ENCODE data around the gene GALNT5.

Gene GALNT5

DNA sequence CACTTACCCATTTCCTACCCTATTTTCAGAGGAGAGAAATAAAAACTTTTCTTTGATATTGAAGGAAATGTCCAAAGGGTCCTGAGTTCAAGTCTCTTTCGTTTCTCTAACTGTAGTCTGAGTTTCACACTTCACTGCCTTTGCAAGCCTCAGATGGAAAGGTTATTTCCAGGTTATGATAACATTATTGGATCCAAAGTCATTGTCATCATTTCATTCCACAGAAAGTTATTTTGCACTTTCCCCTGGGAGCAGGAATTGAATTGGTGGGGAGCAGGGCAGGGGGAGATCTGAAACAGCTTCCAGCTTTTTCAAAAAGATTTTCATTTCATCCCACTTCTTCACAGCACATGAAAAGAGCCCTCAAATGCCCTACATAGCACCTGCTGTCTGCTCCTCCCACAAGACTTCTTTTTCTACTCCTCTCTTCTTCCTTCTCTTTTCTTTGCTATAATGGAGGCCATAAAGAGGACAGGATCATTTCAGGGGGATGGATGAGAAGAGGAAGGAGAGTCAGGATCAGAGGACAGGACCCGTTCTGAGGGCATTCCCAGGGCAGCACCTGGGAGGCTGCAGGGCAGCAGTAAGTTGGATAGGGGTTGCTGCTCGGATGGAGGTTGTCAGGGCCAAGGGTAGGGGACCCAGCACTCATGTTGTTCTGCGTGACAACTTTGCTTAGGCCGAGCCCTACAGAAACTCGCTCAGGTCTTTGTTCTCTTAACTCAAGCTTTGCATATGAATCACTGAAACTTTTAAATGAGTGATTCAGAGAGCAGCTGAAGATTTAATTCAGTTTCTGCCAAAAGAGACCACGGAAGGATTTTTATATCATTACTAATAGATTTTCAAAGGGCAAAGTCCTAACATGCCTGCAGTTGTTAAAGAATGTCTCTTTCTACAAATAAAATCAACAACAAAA, 11.4 kb upstream of the GALNT5 start:
- Mint-ChIP-seq H3K27me3 (ENCODE audit: low read depth) (no peaks in the 10 kb centered on the region), H3K9me3 (no peaks in the 10 kb centered on the region), H3K27ac (no peak overlapping the region), H3K4me3 (no peak overlapping the region), H3K36me3 (ENCODE audit: low read depth) (no peaks in the 10 kb centered on the region), H3K4me1 (no peaks in the 10 kb centered on the region)
- TF ChIP-seq, protein P1, sequence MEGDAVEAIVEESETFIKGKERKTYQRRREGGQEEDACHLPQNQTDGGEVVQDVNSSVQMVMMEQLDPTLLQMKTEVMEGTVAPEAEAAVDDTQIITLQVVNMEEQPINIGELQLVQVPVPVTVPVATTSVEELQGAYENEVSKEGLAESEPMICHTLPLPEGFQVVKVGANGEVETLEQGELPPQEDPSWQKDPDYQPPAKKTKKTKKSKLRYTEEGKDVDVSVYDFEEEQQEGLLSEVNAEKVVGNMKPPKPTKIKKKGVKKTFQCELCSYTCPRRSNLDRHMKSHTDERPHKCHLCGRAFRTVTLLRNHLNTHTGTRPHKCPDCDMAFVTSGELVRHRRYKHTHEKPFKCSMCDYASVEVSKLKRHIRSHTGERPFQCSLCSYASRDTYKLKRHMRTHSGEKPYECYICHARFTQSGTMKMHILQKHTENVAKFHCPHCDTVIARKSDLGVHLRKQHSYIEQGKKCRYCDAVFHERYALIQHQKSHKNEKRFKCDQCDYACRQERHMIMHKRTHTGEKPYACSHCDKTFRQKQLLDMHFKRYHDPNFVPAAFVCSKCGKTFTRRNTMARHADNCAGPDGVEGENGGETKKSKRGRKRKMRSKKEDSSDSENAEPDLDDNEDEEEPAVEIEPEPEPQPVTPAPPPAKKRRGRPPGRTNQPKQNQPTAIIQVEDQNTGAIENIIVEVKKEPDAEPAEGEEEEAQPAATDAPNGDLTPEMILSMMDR (IDR thresholded peaks at IDR 0.05; ENCODE audit: unreplicated experiment in 3 of 3): no peak

DNA sequence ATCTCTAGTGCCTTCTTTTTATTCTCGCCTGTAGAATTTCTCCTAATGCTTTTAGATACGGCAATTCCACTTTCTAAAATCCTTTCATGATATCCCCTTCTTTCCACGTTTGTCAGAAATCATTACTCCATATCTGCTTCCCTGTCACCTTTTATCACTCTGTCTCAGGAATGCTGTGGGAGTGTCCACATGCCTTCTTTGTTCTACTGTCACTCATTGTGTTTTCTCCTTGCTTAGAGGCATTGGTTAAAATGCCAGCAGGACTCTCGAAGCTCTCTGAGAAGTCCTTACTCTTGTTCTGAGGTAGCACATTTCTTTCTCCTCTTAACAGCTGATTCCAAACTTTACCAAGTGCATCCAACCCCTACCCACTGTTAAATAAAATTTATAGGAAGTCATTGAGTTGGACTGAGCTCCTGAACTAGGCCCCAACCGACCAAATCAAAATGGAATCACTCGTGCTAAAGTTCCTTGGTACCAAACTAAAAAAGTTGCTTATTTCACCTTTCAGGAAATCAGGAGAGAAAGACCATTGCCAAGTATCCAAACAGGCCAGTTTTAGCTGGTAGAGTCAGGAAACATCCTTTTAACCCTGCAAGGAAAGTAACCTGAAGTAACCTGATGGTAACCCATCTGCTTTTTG, 10.6 kb upstream of the GALNT5 start:
- Mint-ChIP-seq H3K4me3 (no peak overlapping the region), H3K27me3 (ENCODE audit: low read depth) (no peaks in the 10 kb centered on the region), H3K27ac (no peak overlapping the region), H3K36me3 (ENCODE audit: low read depth) (no peaks in the 10 kb centered on the region), H3K4me1 (no peaks in the 10 kb centered on the region), H3K9me3 (no peaks in the 10 kb centered on the region)
- TF ChIP-seq, protein P1 (IDR thresholded peaks at IDR 0.05; ENCODE audit: unreplicated experiment in 3 of 3): no peak

DNA sequence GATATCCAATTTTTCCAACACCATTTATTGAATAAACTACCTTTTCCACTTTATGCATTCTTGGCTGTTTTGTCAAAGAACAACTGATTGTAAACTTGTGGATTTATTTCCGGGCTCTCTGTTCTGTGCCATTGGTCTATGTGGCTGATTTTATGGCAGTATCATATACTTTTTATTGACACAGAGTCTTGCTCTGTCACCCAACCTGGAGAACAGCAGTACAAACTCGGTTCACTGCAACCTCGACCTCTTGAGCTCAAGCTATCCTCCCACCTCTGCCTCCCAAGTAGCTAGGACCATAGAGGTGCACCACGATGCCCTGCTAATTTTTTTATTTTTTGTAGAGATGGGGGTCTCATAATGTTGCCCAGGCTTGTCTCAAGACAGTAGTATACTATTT, 6.7 kb upstream of the GALNT5 start:
- Mint-ChIP-seq H3K4me3 (no peak overlapping the region), H3K27ac (no peak overlapping the region), H3K27me3 (ENCODE audit: low read depth) (no peaks in the 10 kb centered on the region), H3K9me3 (no peaks in the 10 kb centered on the region), H3K4me1 (no peaks in the 10 kb centered on the region), H3K36me3 (ENCODE audit: low read depth) (no peaks in the 10 kb centered on the region)
- TF ChIP-seq, protein P1 (IDR thresholded peaks at IDR 0.05; ENCODE audit: unreplicated experiment in 3 of 3): no peak

DNA sequence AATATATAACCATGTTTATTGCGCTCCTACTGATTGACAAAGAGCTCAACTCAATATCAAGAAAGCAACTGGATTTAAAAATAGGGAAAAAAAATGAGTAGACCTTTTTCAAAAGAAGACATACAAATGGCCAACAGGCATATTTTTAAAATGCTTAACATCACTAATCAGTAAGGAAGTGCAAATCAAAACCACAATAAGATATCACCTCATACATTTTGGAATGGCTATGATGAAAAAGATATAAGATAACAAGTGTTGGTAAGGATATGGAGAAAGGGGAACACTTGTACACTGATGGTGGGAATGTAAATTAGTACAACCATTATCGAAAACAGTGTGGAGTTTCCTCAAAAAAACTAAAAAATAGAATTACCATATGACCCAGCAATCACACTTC, 5.6 kb upstream of the GALNT5 start:
- Mint-ChIP-seq H3K27ac (no peak overlapping the region), H3K4me1 (no peaks in the 10 kb centered on the region), H3K36me3 (ENCODE audit: low read depth) (no peaks in the 10 kb centered on the region), H3K4me3 (no peak overlapping the region), H3K9me3 (no peaks in the 10 kb centered on the region), H3K27me3 (ENCODE audit: low read depth) (no peaks in the 10 kb centered on the region)
- TF ChIP-seq, protein P1 (IDR thresholded peaks at IDR 0.05; ENCODE audit: unreplicated experiment in 3 of 3): no peak

DNA sequence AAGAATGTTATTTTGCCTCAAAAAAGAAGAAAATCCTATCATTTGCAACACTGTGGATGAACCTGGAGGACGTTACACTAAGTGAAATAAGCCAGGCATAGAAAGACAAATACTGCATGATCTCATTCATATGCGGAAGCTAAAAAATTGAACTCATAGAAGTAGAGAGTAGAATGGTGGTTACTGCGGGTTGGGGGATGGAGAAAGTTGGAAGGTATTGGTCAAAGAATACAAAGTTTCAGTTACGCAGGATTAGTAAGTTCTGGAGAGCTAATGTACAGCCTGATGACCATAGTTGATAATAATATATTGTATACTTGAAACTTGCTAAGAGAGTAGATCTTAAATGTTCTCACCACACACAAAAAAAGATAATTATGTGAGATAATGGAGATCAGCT, 5.0 kb upstream of the GALNT5 start:
- H3K4me1 Mint-ChIP-seq: peaks cover 4% of the 10 kb centered on the region
- H3K9me3 Mint-ChIP-seq: no peaks in the 10 kb centered on the region
- no peaks in the 10 kb centered on the region for H3K27me3 Mint-ChIP-seq (ENCODE audit: low read depth)
- no peaks in the 10 kb centered on the region for H3K36me3 Mint-ChIP-seq (ENCODE audit: low read depth)
- TF ChIP-seq, protein P1 (IDR thresholded peaks at IDR 0.05; ENCODE audit: unreplicated experiment in 3 of 3): no peak
- no peak overlapping the region for H3K27ac Mint-ChIP-seq
- no peak overlapping the region for H3K4me3 Mint-ChIP-seq

Measured in nephron (organoid).